ENCODE measurements around the gene TUT4.

GRCh38 chr1:52487632-52488031, 65.3 kb downstream of the TUT4 start:
- TF ChIP-seq, protein P1, sequence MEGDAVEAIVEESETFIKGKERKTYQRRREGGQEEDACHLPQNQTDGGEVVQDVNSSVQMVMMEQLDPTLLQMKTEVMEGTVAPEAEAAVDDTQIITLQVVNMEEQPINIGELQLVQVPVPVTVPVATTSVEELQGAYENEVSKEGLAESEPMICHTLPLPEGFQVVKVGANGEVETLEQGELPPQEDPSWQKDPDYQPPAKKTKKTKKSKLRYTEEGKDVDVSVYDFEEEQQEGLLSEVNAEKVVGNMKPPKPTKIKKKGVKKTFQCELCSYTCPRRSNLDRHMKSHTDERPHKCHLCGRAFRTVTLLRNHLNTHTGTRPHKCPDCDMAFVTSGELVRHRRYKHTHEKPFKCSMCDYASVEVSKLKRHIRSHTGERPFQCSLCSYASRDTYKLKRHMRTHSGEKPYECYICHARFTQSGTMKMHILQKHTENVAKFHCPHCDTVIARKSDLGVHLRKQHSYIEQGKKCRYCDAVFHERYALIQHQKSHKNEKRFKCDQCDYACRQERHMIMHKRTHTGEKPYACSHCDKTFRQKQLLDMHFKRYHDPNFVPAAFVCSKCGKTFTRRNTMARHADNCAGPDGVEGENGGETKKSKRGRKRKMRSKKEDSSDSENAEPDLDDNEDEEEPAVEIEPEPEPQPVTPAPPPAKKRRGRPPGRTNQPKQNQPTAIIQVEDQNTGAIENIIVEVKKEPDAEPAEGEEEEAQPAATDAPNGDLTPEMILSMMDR (IDR thresholded peaks at IDR 0.05), result no peak
- no peak for TF ChIP-seq POLR2A (IDR thresholded peaks at IDR 0.05)
